DND-41 (cell line): ENCODE measurements around the gene ISG20.

Experiments
- ATAC-seq: fragments of 200-7000 bp; cut with Tn5 transposase; 3 replicates; pipeline ENCODE4 v1.9.1; 2021; ENCODE audit warnings: low read depth; ENCODE audit not compliant: insufficient read depth
- DNase-seq: peaks from one replicate; pipeline ENCODE4 v3.0.0-alpha.2; 2020
- H2AFZ ChIP-seq: 2 replicates; pipeline ENCODE4 v1.6.0; 2012; ENCODE audit warnings: low read depth, low read length
- H3K27ac ChIP-seq: 2 replicates; pipeline ENCODE4 v1.5.1; 2012; ENCODE audit warnings: low read length, inconsistent platforms
- H3K27me3 ChIP-seq: fragments of 200-600 bp; sonication (generic); 2 replicates; pipeline ENCODE4 v1.6.0; 2012; ENCODE audit warnings: low read length, mild to moderate bottlenecking, inconsistent platforms; ENCODE audit not compliant: insufficient read depth, poor library complexity
- H3K36me3 ChIP-seq: 2 replicates; pipeline ENCODE4 v1.5.1; 2012; ENCODE audit warnings: low read length, inconsistent platforms; ENCODE audit not compliant: insufficient read depth
- H3K4me1 ChIP-seq: 2 replicates; pipeline ENCODE4 v1.5.1; 2012; ENCODE audit warnings: mild to moderate bottlenecking, low read length; ENCODE audit not compliant: insufficient read depth
- H3K4me2 ChIP-seq: 2 replicates; pipeline ENCODE4 v1.6.0; 2012; ENCODE audit warnings: mild to moderate bottlenecking, moderate library complexity, low read length, inconsistent platforms; ENCODE audit not compliant: insufficient read depth
- H3K4me3 ChIP-seq, 2 experiments: fragments of 200-600 bp in 1 of 2; shearing (Covaris generic) in 1 of 2; 2 replicates each; pipeline ENCODE4 v1.5.1; 2012 to 2016; ENCODE audit warnings: inconsistent platforms in 2 of 2, low read length in 2 of 2, mild to moderate bottlenecking in 2 of 2, low read depth in 1 of 2, moderate library complexity in 1 of 2
- H3K79me2 ChIP-seq: 2 replicates; pipeline ENCODE4 v1.6.0; 2012; ENCODE audit warnings: low read length, inconsistent platforms; ENCODE audit not compliant: insufficient read depth
- H3K9ac ChIP-seq: 2 replicates; pipeline ENCODE4 v1.6.0; 2012; ENCODE audit warnings: low read depth, mild to moderate bottlenecking, inconsistent platforms, low read length, moderate library complexity
- H3K9me3 ChIP-seq: 2 replicates; pipeline ENCODE4 v1.5.1; 2012; ENCODE audit warnings: low read length, moderate library complexity, mild to moderate bottlenecking, inconsistent platforms; ENCODE audit not compliant: insufficient read depth, severe bottlenecking
- H4K20me1 ChIP-seq: 2 replicates; pipeline ENCODE4 v1.6.0; 2012; ENCODE audit warnings: low read length; ENCODE audit not compliant: insufficient read depth
- EZH2 ChIP-seq: IDR thresholded peaks from 3 replicates; pipeline ENCODE4 v1.6.1; 2012; ENCODE audit warnings: borderline replicate concordance, low read depth, mild to moderate bottlenecking, moderate library complexity, low read length, inconsistent platforms; ENCODE audit not compliant: severe bottlenecking
- TF ChIP-seq, protein P1 (sequence below): IDR thresholded peaks from 2 replicates; pipeline ENCODE4 v1.5.1; 2012; ENCODE audit warnings: borderline replicate concordance, low read length, moderate library complexity, mild to moderate bottlenecking; ENCODE audit not compliant: poor library complexity, severe bottlenecking; ENCODE audit errors: extremely low read depth

Gene ISG20

DNA sequence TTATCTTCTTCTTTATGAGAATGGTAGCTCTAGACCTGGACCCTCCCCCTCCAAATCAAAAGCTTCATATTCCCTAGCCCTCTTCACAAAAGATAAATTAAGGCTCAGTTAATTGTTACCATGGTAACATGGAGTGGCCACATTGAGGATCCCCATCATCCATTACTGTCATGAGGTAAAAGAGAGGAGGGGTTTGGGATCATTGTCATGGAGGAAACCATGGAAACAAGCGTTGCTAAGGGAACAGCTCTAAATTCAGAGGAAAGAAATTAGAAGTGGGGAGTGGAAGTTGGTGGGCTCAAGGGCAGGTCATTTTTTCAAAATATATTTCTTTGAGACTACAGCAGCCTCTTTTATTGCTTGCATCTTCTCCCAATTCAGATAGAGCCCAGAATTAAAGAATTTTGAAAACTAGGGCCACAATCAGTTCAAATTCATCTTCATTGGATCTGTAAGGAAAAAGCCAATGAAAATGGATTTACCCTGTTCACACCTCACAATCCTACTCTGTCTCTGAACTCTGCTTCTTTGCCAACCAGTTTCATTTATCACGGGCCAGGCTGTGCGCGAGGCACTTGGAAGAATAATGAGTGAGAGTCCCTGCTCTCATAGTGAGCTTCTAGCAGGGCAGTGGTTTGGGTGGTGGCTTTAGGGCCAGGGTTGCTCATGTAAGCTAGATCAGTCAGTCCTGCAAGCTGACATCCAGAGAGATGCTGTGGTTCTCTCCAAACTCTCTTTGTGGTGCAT is 29.3 kb upstream of the ISG20 start:
- DNase-seq (no peak), ATAC-seq (no peak)
- Histone ChIP-seq H3K79me2 (no peaks in the 10 kb centered on the region), H3K9me3 (no peaks in the 10 kb centered on the region), H3K4me2 (no peak overlapping the region), H3K27me3 (peaks cover 6% of the 10 kb centered on the region), H3K4me3 (no peak overlapping the region), H3K4me1 (no peaks in the 10 kb centered on the region), H2AFZ (no peak overlapping the region), H3K27ac (no peak overlapping the region), H4K20me1 (no peaks in the 10 kb centered on the region), H3K9ac (no peak overlapping the region), H3K36me3 (no peaks in the 10 kb centered on the region)
- TF ChIP-seq EZH2 = no peak
- TF ChIP-seq, protein P1, sequence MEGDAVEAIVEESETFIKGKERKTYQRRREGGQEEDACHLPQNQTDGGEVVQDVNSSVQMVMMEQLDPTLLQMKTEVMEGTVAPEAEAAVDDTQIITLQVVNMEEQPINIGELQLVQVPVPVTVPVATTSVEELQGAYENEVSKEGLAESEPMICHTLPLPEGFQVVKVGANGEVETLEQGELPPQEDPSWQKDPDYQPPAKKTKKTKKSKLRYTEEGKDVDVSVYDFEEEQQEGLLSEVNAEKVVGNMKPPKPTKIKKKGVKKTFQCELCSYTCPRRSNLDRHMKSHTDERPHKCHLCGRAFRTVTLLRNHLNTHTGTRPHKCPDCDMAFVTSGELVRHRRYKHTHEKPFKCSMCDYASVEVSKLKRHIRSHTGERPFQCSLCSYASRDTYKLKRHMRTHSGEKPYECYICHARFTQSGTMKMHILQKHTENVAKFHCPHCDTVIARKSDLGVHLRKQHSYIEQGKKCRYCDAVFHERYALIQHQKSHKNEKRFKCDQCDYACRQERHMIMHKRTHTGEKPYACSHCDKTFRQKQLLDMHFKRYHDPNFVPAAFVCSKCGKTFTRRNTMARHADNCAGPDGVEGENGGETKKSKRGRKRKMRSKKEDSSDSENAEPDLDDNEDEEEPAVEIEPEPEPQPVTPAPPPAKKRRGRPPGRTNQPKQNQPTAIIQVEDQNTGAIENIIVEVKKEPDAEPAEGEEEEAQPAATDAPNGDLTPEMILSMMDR = no peak

DNA sequence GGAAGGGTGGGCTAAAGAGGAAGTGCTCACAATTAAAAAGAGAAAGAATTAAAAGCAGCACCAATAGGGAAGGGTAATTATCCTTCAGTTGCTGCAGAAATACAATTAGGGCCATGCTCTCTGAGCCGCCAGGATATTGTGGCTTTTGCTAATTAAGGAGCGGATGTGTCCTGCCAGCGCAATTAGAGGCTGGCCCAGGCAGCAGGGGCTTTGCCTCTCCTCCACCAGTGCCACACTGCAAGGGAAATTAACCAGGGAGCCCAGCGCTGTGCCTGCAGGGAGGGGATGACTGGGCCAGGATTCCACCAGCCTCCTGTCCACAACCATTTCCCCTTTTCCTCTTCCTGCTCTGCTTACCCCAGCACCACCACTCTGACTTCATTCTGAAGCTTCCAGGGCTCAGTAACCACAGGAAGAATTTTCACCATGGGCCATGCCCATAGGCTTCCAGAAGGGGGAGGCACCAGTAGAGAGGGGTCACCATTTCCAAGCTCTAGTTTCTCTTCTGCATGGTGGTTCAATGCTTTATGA is 28.1 kb upstream of the ISG20 start:
- no peak overlapping the region for H3K4me2 ChIP-seq
- H3K4me3 ChIP-seq = no peak overlapping the region
- H3K4me1 ChIP-seq = no peaks in the 10 kb centered on the region
- H3K79me2 ChIP-seq = no peaks in the 10 kb centered on the region
- TF ChIP-seq, protein P1 = no peak
- no peak for TF ChIP-seq EZH2
- peaks cover 6% of the 10 kb centered on the region for H3K27me3 ChIP-seq
- H3K9ac ChIP-seq = no peak overlapping the region
- no peak overlapping the region for H3K27ac ChIP-seq
- no peaks in the 10 kb centered on the region for H3K9me3 ChIP-seq
- no peaks in the 10 kb centered on the region for H3K36me3 ChIP-seq
- no peak for DNase-seq
- ATAC-seq = no peak
- no peak overlapping the region for H2AFZ ChIP-seq
- no peaks in the 10 kb centered on the region for H4K20me1 ChIP-seq

GRCh38 chr15:88612186-88612796 is 26.5 kb upstream of the ISG20 start:
- no peak overlapping the region for H3K4me3 ChIP-seq
- H4K20me1 ChIP-seq = no peaks in the 10 kb centered on the region
- no peak for DNase-seq
- H3K27ac ChIP-seq = no peak overlapping the region
- no peak overlapping the region for H2AFZ ChIP-seq
- peaks cover 6% of the 10 kb centered on the region for H3K27me3 ChIP-seq
- no peaks in the 10 kb centered on the region for H3K36me3 ChIP-seq
- no peak overlapping the region for H3K9ac ChIP-seq
- TF ChIP-seq EZH2 = no peak
- TF ChIP-seq, protein P1 = no peak
- no peaks in the 10 kb centered on the region for H3K4me1 ChIP-seq
- H3K79me2 ChIP-seq = no peaks in the 10 kb centered on the region
- ATAC-seq = no peak
- no peaks in the 10 kb centered on the region for H3K9me3 ChIP-seq
- no peak overlapping the region for H3K4me2 ChIP-seq
